ENCODE measurements around the gene DDX31. TPM values are rescaled to one million over a fixed set of nuclear protein-coding genes. Genes with fewer than 3 reads are reported as not detected.

The DDX31 gene
- total RNA-seq, 2 experiments from 2014 or later = 10.2 to 10.5 TPM

DNA sequence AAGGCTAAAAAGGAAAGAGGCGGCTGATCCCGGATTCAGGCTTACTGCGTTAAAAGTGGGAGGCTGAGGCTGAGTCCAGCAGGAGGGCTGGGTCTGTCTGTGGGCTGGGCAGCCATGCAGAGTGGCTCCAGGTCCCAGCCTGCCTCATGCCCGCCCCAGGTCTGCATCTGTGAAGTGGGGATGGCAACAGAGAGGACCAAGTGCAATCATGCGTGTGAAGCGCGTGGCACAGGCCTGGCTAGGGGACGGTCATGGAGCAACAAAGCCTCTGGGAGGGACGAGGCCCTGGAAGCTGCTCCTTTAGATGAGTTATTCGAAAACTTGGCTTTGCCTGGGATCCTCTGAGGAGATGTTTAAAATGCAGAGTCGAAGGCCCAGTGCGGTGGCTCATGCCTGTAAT lies 117.7 kb downstream of the DDX31 start:
- Mint-ChIP-seq H3K36me3 (ENCODE audit: low read depth) (no peaks in the 10 kb centered on the region), H3K9me3 (no peaks in the 10 kb centered on the region), H3K27ac (no peak overlapping the region), H3K4me3 (no peak overlapping the region), H3K4me1 (no peaks in the 10 kb centered on the region), H3K27me3 (peaks cover 19% of the 10 kb centered on the region)
- no peak for DNase-seq
- POLR2A ChIA-PET = no interaction called here
- CTCF ChIA-PET = no interaction called here

DNA sequence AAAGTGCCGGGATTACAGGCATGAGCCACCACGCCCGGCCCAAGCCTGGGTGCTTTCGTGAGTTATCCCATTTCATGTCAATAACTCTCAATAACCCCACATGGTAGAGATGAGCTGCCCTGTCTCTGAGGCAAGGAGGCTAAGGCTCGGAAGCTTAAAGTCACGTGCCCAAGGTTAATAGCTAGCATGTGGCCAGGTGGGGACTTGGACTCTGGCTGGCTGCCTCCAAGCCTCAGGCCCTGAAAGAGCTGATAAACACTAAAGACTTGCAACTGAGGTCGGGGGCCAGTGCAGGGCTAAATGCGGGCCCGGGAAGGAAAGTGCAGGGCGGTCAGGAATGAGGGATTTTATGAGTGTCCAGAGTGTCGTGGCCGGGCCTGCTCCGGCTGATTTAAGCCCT lies 118.2 kb downstream of the DDX31 start:
- Mint-ChIP-seq H3K27ac (no peak overlapping the region), H3K9me3 (no peaks in the 10 kb centered on the region), H3K4me3 (no peak overlapping the region), H3K4me1 (no peaks in the 10 kb centered on the region), H3K27me3 (peaks cover 19% of the 10 kb centered on the region), H3K36me3 (ENCODE audit: low read depth) (no peaks in the 10 kb centered on the region)
- no peak for DNase-seq
- POLR2A ChIA-PET = no interaction called here
- CTCF ChIA-PET = no interaction called here

DNA sequence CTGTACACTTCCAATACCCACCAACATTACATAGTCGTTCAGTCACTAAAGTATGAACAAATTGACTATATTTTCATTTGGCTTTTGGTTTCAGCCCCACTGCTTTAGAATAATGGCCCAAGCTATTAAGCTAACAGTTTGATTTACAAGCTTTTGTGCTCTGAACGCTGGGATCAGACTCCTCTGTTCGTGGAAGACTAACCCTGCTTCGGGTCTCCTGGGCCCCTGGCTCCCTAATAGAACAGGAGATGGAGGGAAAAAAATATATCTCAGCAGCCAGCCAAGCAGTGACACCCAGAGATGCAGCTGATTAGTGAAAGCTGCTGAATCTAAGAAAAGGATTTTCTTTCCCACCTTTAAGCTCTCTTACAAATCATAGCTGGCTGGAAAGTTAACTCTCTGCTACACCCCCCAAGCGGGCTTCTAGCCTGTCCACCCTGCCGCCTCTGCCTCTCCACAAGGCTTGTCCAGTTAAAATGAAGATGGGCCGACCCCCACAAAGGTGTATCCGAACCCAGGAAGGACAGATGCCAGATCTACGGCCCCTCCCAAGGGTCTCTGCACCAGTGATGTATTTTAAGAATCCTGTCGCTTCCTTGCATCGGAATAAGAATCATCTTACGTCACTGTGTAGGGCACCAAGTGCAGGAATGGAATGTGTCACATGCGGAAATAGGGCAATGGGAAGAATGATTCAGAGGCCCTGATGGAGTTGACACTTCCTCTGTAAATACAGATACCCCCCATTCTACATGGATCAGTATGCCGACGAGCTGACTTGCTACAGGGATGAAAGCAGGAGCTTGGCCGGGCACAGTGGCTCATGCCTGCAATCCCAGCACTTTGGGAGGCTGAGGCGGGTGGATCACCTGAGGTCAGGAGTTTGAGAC lies 120.8 kb downstream of the DDX31 start:
- Mint-ChIP-seq H3K27me3 (peaks cover 22% of the 10 kb centered on the region), H3K4me3 (no peak overlapping the region), H3K9me3 (no peaks in the 10 kb centered on the region), H3K36me3 (ENCODE audit: low read depth) (no peaks in the 10 kb centered on the region), H3K4me1 (no peaks in the 10 kb centered on the region), H3K27ac (no peak overlapping the region)
- ChIA-PET POLR2A (no interaction called here), CTCF (no interaction called here)
- no peak for DNase-seq

DNA sequence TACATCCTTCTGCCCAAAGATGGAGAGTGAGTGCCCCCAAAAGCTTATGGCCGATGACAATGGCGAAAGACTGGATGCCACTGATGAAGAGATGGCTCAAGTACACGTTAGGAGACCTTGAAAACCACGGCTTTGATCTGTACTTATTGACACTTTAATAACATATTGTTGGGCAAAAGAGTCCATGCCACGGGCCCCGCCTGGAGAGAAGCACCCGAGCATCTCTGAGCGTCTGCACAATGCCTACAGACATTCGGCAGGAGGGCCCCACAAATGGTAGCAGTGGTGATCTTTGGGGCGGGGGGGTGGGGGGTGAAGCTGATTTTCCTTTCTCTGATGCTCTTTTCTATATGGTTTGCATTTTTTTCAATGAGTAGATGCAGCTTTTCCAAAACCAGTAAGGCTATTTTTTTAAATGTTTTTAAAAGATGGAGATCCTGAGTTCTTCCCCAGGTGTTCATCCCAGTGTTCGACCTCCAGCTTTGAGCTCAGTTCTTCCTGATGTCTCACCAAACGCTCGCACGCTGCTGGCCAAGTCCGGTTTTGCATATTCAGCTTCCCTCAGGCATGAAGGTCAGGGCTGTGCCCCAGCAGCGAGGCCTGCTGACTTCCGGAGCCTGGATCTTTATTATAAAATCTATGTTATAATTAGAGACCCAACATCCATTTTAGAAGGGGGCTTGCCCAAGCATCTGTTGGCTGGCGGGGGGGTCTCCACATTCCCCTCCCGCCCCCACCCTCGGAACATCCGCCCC lies 121.6 kb downstream of the DDX31 start:
- DNase-seq = no peak

DNA sequence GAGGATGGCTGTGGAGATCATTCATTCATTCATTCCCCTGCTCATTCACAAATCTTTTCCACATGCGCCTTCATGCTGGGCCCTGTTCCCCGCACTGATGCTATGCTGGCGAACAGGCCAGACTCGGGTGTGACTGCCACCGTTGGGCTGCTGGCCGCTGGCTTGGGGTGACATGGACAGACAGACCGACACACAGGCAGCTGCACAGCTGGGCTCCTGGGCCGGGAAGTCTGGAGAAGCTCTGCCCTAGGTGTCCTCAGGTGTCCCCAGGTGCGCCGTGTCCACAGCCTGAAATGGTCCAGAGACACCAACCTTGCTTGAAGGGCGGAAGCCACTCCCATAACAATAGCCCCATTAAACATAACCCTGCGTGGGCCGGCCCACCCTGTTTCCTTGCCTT lies 122.3 kb downstream of the DDX31 start:
- Mint-ChIP-seq H3K4me3 (no peak overlapping the region), H3K36me3 (ENCODE audit: low read depth) (no peaks in the 10 kb centered on the region), H3K9me3 (no peaks in the 10 kb centered on the region), H3K27ac (no peak overlapping the region), H3K27me3 (peaks cover 22% of the 10 kb centered on the region), H3K4me1 (no peaks in the 10 kb centered on the region)
- no peak for DNase-seq
- ChIA-PET CTCF (interaction anchor here (1.2 kb wide), 1 partner anchor 252 kb away, joined by 3 read pairs; no protein-coding TSS in a partner anchor), POLR2A (no interaction called here)

More for the DNA sequence above, 121.6 kb downstream of the DDX31 start:
- ChIA-PET CTCF (no interaction called here), POLR2A (no interaction called here)
- H3K27ac Mint-ChIP-seq = no peak overlapping the region
- no peak overlapping the region for H3K4me3 Mint-ChIP-seq
- no peaks in the 10 kb centered on the region for H3K9me3 Mint-ChIP-seq
- H3K36me3 Mint-ChIP-seq (ENCODE audit: low read depth) = no peaks in the 10 kb centered on the region
- no peaks in the 10 kb centered on the region for H3K4me1 Mint-ChIP-seq
- peaks cover 22% of the 10 kb centered on the region for H3K27me3 Mint-ChIP-seq

DNA sequence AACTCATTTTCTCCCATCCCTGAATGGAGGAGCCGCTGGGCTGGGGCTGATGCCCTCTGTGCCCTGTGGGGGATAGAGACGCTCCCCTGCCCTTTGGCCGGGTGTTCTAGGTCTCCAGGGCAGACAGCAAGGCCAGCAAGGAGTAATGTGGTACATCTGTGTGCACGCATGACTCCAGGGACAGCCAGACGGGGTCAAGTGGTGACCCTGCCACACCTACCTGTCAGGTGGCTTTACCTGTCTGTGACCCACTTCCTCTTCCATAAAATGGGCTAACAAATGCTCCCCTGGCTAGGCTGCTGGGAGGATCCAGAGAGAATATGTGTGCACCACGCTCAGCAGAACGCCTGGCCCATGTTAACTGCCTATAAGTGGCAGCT lies 122.7 kb downstream of the DDX31 start:
- Mint-ChIP-seq H3K4me1 (no peaks in the 10 kb centered on the region), H3K36me3 (ENCODE audit: low read depth) (no peaks in the 10 kb centered on the region), H3K4me3 (no peak overlapping the region), H3K27me3 (peaks cover 22% of the 10 kb centered on the region), H3K27ac (no peak overlapping the region), H3K9me3 (no peaks in the 10 kb centered on the region)
- POLR2A ChIA-PET = no interaction called here
- no peak for DNase-seq
- CTCF ChIA-PET = interaction anchor here (1.2 kb wide), 1 partner anchor 253 kb away, joined by 3 read pairs; no protein-coding TSS in a partner anchor

DNA sequence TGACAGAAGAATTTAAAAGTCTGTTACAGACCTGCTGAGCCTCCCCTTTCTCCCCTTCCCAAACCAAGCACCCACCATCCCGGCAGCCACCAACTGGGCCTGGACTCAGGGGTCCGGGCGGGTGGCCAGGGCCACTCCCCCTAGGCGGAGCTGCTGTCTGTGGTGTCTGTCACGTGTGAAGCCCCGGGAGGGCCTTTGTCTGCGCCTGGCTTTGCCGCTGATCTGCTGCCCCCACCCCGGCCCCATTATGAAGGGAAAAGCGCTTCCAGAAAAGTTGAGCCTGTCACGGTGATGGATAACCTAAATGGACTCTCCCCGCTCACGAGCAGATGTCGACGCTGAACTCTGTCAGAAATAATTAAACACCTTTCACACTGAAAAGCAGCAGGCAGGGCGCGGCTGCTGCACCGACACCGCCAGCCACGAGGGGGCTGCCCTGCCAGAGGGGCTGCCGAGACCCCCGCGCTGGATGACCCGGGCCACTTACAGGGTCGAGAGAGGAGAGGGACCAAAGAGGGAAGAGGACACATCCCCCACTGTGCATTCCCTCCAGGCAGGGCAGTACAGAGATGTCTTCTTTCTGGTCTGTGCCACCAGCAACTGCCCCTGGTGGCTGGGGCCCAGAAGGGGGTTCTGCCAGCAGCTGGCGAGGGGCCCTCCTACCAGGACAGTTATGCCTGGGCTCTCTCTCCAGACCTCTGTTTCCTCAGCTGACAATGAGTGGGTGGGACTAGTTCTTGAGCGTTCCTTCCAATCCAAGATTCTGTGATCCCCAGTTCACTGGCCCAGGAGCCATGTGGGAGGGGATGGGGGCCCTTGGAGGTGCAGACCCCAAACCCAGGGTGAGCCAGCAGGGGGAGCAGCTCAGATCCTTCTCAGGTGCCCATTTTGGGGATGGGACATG lies 123.4 kb downstream of the DDX31 start:
- Mint-ChIP-seq H3K4me3 (no peak overlapping the region), H3K27me3 (peaks cover 22% of the 10 kb centered on the region), H3K4me1 (no peaks in the 10 kb centered on the region), H3K36me3 (ENCODE audit: low read depth) (no peaks in the 10 kb centered on the region), H3K27ac (no peak overlapping the region), H3K9me3 (no peaks in the 10 kb centered on the region)
- ChIA-PET POLR2A (no interaction called here), CTCF (interaction anchor here (1.2 kb wide), 1 partner anchor 253 kb away, joined by 3 read pairs; no protein-coding TSS in a partner anchor)
- DNase-seq = no peak

DNA sequence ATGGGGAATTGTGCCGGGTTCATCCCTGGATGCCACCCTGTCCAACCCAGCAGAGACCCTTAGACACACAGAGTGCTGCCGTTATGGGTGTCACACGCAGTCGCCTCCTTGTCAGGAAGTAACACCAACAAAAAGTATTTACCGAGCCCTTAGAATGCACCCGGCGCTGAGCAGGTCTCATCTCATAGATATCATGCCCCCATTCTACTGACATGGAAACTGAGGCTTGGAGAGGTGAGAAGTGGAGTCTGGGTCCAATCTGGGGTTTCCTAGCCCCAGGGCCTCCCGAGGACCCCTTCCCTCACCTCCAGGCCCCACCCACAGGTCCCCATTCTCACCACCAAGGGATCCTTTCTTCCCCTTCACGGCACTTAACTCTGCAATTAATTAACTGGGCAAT lies 124.2 kb downstream of the DDX31 start:
- CTCF ChIA-PET = no interaction called here

DNA sequence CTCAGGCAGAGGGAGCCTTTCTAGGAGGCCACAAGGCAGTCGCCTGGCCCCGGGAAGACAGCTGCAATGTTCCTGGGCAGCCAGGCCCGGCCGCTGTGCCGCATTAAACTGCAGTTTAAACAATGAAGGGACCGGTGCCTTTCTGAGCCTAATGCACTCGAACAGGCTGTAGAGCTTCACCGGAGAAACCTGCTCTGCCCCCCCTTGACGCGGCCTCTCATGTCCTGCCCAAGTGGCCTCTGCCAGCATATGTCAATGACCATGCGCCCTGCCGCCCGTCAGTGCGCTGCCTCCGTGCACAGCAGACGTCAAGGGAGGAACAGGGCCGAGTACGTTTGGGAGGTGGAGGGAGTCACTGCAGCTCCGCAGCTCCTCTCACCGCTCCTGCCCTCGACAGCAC lies 125.8 kb downstream of the DDX31 start:
- no peak overlapping the region for H3K4me3 Mint-ChIP-seq
- ChIA-PET POLR2A (no interaction called here), CTCF (no interaction called here)
- no peaks in the 10 kb centered on the region for H3K36me3 Mint-ChIP-seq (ENCODE audit: low read depth)
- no peaks in the 10 kb centered on the region for H3K4me1 Mint-ChIP-seq
- no peak overlapping the region for H3K27ac Mint-ChIP-seq
- H3K27me3 Mint-ChIP-seq = peaks cover 18% of the 10 kb centered on the region
- H3K9me3 Mint-ChIP-seq = no peaks in the 10 kb centered on the region
- no peak for DNase-seq

More for the DNA sequence above, 124.2 kb downstream of the DDX31 start:
- no peaks in the 10 kb centered on the region for H3K4me1 Mint-ChIP-seq
- H3K27ac Mint-ChIP-seq = no peak overlapping the region
- no peak for DNase-seq
- H3K9me3 Mint-ChIP-seq = no peaks in the 10 kb centered on the region
- no peaks in the 10 kb centered on the region for H3K36me3 Mint-ChIP-seq (ENCODE audit: low read depth)
- peaks cover 20% of the 10 kb centered on the region for H3K27me3 Mint-ChIP-seq
- H3K4me3 Mint-ChIP-seq = no peak overlapping the region
- POLR2A ChIA-PET = no interaction called here

DNA sequence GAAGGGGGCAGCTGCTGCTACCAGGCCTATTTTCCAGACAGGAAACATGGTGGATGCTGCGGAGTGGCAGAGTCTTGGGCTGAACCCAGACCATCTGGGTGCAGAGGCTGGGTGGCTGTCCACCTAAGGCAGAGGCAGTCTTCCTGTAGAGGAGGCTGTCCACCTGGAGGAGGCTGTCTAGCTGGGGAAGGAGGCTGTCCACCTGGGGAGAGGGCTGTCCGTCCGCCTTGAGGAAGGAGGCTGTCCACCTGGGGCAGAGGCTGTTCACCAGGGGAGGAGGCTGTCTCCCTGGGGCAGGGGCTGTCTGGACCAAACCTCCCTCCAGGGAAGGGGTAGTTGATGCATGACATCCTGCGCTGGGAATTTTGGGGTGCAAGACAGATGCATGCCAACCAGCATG lies 126.5 kb downstream of the DDX31 start:
- Mint-ChIP-seq H3K4me1 (no peaks in the 10 kb centered on the region), H3K4me3 (no peak overlapping the region), H3K36me3 (ENCODE audit: low read depth) (no peaks in the 10 kb centered on the region), H3K27ac (no peak overlapping the region), H3K9me3 (no peaks in the 10 kb centered on the region), H3K27me3 (peaks cover 18% of the 10 kb centered on the region)
- ChIA-PET POLR2A (no interaction called here), CTCF (no interaction called here)
- DNase-seq = no peak

Other genes starting within 250 kb of the DDX31 start
- gene BARHL1, start 87.4 kb downstream of the DDX31 start, total RNA-seq = not detected
- gene GTF3C4, start 481 bp upstream of the DDX31 start, total RNA-seq = 10 to 100 TPM; 11.8 to 13.0 TPM
- not detected for gene AK8, start 208.3 kb upstream of the DDX31 start, total RNA-seq
- gene SPACA9, start 208.9 kb upstream of the DDX31 start, total RNA-seq = 1 to 10 TPM; 3.2 to 3.6 TPM